D721Med (cell line): Measurements from ENCODE around the gene PPM1J.
"Not testable (repeated sequence)": the region's sequence is repeated elsewhere in the genome, so short reads cannot be mapped to it uniquely, and the experiment has no call there.

Experiments used
- DNase-seq: peaks from one replicate; pipeline ENCODE4 v3.0.0; 2011; ENCODE audit warnings: low spot score; ENCODE audit not compliant: insufficient read length
- FAIRE-seq: peaks from 2 replicates; lab custom pipeline; 2011; peaks lifted over from hg19 to GRCh38; lab: Jason Lieb, UNC
- CTCF ChIP-seq: IDR thresholded peaks from 2 replicates; pipeline ENCODE4 v1.5.1; 2012; ENCODE audit warnings: mild to moderate bottlenecking, control low read depth; ENCODE audit not compliant: insufficient read depth; ENCODE audit errors: missing control alignments

The PPM1J gene

GRCh38 chr1:112727716-112728115 lies 12.6 kb upstream of the PPM1J start:
- TF ChIP-seq CTCF = no peak
- no peak for DNase-seq
- FAIRE-seq = no peak

- DNase-seq, FAIRE-seq: not testable (repeated sequence)
Observed at GRCh38 chr1:112724240-112724639, 9.1 kb upstream of the PPM1J start.

- FAIRE-seq = no peak
- TF ChIP-seq CTCF = no peak
Observed at GRCh38 chr1:112723511-112723839, 8.3 kb upstream of the PPM1J start.

GRCh38 chr1:112722601-112723510 lies 7.7 kb upstream of the PPM1J start:
- FAIRE-seq (no peak), DNase-seq (peak; percentile 81)
- no peak for TF ChIP-seq CTCF

More at GRCh38 chr1:112723511-112723839, 8.3 kb upstream of the PPM1J start:
- no peak for DNase-seq

- no peak for FAIRE-seq
Observed at GRCh38 chr1:112721966-112722524, 6.9 kb upstream of the PPM1J start.

GRCh38 chr1:112721294-112721693 lies 6.2 kb upstream of the PPM1J start:
- not testable (repeated sequence) for FAIRE-seq, DNase-seq

More at GRCh38 chr1:112721966-112722524, 6.9 kb upstream of the PPM1J start:
- DNase-seq = no peak
- no peak for TF ChIP-seq CTCF

- no peak for TF ChIP-seq CTCF
- DNase-seq = no peak
- no peak for FAIRE-seq
Observed at GRCh38 chr1:112720800-112721199, 5.7 kb upstream of the PPM1J start.

- TF ChIP-seq CTCF = no peak
- DNase-seq = no peak
- no peak for FAIRE-seq
Observed at GRCh38 chr1:112719706-112720105, 4.6 kb upstream of the PPM1J start.
